A549 treated with RU486 at 1 μM for 4 hours (cell line): Measurements from ENCODE around the gene FAM120C. TPM values are rescaled to one million over a fixed set of nuclear protein-coding genes. Genes with fewer than 3 reads are reported as not detected.

Experiments
- total RNA-seq: library from RNA; stranded (reverse); fragments of 200-300 nt; extraction: Qiagen RNA extraction; gene quantifications from 5 replicates; pipeline ENCODE4 v1.2.3, GENCODE V29; 2022; ENCODE audit warnings: low read depth

The FAM120C gene, protein sequence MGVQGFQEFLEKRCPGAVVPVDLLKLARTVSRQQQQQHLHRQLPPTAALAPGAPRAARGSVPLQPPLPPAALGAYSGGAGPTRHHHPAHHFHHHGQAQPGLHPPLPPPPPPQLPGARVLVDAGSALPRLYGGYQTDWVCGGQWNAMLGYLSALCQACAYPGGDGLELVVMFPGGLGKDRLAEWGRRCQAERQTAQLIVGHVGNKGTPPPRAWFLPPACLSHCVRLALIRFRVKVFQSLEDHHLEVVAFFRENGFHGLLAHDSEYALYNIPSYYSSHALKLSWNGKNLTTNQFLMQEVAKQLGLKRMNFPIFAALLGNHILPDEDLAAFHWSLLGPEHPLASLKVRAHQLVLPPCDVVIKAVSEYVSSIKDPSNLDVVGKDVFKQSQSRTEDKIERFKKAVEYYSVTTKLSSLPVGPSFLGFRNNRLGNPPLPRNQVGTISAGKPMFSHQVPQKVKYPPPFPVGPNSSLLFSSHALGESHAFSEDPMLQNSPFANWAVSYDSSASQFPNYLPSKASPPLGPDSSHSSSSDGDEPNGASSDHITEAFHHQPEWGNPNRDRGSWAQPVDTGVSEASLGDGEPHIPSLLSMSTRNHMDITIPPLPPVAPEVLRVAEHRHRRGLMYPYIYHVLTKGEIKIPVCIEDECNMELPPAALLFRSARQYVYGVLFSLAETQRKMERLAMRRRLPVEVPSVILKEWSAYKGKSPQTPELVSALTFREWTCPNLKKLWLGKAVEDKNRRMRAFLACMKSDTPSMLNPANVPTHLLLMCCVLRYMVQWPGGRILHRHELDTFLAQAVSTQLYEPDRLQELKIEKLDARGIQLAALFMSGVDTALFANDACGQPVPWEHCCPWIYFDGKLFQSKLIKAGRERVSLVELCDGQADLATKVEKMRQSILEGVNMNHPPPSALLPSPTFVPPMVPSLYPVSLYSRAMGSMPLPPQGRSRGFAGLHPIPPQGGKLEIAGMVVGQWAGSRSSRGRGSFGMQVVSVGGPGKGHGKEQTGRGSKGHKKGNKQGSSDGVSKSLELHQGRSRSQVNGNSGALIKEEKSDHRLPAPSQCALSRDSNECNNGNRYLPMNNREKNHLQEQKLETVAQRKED
- total RNA-seq: 3.4 to 5.9 TPM (median 5.0 TPM) in 5 replicates

DNA sequence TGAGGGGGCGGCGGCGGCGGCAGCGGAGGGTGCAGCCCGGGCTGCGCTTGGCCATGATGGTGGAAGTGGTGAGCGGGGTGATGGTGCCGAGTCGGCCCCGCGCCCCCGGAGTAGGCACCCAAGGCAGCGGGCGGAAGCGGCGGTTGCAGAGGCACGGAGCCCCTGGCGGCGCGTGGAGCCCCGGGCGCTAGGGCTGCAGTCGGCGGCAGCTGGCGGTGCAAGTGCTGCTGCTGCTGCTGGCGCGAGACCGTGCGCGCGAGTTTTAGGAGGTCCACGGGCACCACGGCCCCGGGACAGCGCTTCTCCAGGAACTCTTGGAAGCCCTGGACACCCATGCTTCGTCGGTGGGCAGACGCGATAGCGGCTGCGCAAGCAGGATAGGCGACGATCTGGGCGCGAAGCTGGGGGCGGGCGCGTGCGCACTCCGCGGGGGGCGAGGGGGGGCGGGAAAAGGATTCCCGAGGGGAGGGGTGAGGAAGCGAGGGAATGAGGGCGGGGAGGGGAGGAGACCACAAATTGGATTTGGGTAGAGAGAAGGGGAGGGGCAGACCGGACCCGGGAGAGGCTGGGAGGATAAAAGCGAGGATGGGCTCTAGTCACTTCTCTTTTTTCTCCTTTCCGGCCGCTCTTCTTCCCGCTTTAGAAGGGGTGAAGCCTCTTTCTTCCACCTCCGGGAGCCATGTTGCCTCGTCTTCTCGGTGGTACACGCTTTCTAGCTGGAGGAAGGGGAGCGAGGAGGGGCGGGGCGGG lies at the start of gene FAM120C:
Gene FAM120C (minus strand): TSS at position 391 of the 750 bp plus-strand sequence. CDS start 56 bp downstream, at position 335.

GRCh38 chrX:54044126-54044876 lies 138.8 kb downstream of the FAM120C start, which contains the start of gene PHF8:
PHF8 (minus strand) TSS chrX:54044473; CDS start chrX:54042728, 1,745 bp downstream.

Other genes starting within 250 kb of the FAM120C start
- 11.3 to 13.0 TPM (median 12.5 TPM) in 5 replicates for gene PHF8, start 138.8 kb downstream of the FAM120C start, total RNA-seq
- gene WNK3, start 174.8 kb upstream of the FAM120C start, total RNA-seq: 0.01 TPM in 2 of 5 replicates, not detected in the others